CD4-positive, alpha-beta T cell treated with Interleukin-17A for 4 hours (primary cell): ENCODE data around the gene TPRN.
A peak's percentile ranks its signal among the peaks of the same experiment; 100 is the strongest.

ENCODE experiments used
- DNase-seq: peaks from one replicate; pipeline ENCODE4 v3.0.0-alpha.2; 2020; ENCODE audit warnings: mixed read lengths

TPRN gene

GRCh38 chr9:137235424-137236237, 35.1 kb upstream of the TPRN start:
- DNase-seq, result no peak

GRCh38 chr9:137234758-137235423, 34.4 kb upstream of the TPRN start:
- no peak for DNase-seq

DNA sequence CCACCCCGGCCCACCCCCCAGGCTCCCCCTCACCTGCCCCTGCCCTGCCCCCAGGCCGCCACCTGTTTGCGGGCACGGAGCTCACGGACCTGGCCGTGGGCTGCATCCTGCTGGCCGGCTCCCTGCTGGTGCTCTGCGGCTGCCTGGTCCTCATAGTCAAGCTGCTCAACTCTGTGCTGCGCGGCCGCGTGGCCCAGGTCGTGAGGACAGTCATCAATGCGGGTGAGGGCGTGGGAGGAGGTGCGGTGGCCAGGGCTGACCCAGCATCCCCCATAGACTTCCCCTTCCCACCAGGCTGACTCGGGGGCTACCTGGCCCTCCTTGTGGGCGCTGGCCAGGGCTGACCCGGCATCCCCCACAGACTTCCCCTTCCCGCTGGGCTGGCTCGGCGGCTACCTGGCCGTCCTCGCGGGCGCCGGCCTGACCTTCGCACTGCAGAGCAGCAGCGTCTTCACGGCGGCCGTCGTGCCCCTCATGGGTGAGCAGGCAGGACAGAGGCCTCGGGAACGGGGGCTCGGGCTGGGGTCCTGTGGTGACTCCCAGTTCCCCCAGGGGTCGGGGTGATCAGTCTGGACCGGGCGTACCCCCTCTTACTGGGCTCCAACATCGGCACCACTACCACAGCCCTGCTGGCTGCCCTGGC, 33.6 kb upstream of the TPRN start:
- no peak for DNase-seq

DNA sequence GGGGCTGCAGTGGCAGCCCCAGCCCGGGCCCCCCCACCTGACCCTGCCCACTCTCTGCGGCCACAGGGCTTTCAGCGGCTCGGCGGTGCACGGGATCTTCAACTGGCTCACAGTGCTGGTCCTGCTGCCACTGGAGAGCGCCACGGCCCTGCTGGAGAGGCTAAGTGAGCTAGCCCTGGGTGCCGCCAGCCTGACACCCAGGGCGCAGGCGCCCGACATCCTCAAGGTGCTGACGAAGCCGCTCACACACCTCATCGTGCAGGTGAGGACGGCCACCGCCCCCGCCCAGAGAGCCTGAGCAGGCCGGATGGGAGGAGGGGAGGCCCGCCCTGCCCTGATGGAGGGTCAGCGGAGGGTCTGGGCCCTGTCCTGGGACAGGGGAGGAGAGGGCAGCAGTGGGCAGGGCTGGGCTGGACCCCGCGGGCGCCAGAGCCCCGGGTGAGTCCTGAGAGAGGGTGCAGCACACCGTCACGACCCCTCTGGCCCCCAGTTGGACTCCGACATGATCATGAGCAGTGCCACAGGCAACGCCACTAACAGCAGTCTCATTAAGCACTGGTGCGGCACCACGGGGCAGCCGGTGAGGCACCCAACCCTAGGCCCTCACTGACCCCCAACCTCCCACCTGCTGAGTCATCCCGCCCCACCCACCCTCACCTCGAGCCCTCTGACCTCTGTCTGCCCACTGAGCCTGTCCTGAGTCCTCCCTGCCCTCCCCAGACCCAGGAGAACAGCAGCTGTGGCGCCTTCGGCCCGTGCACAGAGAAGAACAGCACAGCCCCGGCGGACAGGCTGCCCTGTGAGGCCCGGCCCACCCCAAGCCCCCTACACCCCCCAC, 32.8 kb upstream of the TPRN start:
- DNase-seq, result no peak

- no peak for DNase-seq
These were observed 32.0 kb upstream of the TPRN start for GRCh38 chr9:137232510-137232909.

- DNase-seq, result no peak
These were observed 31.6 kb upstream of the TPRN start for GRCh38 chr9:137232101-137232500.

DNA sequence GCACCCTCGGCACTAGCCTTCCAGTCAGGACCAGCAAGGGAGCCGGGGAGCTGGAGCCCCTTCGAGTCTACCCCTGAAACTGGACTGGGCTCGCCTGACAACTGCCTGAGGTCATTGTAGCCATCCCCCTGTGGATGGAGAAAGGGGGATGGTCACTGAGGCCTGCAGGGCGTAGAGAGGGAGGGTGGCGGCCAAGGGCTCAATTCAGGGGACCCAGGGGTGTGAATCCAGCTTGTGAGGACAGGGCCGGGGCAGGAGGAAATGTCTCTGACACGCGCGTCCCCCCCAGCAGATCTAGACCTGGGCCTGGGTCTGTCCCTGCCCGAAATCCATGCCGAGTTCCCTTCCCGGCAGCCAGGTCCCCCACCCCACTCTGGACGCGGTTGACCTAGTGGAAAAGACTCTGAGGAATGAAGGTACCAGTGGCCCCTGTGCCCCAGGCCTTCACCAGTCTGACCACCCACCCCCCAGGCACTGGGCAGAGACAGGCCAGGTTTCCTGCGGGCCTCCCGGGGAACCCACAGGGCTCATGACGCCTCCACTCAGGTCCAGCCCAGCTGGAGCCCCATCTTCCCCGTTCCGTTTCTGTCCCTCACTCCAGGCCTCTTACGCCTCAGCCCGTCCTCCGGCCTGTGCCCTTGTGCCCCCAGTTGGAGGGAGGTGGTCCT, 31.0 kb upstream of the TPRN start:
- DNase-seq, result no peak

DNA sequence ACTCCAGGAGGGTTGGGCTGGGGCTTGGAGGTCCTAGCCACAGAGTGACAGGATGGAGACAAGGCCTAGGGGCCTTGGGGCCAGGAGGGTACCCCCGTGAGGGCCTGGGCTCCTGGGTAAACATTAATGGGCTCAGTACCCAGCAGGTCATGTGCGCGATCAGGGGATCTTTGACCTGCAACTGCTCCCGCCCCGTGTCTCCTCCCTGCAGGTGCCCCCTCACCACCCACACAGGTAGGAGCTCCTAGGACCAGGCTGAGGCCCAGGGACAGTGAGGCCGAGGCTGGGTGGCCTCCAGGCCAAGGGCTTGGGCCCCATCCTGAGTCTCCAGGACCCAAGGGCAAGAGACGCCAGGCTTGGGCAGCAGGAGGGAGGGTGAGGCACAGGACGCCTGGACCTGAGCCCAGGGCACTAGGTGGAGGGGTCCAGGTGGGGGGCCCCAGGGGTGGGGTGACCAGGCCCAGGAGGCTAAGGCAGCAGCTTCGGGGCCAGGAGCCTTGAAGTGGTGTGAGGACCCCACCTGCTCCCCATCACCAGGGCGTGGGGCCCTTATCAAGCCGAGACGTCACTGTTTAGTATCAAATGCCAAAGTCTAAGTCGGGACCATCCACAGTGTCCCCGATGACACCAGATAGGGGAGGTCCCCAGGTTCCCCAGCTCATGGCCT, 30.3 kb upstream of the TPRN start, which contains the start of gene SLC34A3:
Gene SLC34A3 (plus strand): TSS at position 197 of the 667 bp plus-strand sequence. CDS start 802 bp downstream, outside the sequence.
- no peak for DNase-seq

- DNase-seq, result no peak
These were observed 29.6 kb upstream of the TPRN start for GRCh38 chr9:137229903-137230704.

DNA sequence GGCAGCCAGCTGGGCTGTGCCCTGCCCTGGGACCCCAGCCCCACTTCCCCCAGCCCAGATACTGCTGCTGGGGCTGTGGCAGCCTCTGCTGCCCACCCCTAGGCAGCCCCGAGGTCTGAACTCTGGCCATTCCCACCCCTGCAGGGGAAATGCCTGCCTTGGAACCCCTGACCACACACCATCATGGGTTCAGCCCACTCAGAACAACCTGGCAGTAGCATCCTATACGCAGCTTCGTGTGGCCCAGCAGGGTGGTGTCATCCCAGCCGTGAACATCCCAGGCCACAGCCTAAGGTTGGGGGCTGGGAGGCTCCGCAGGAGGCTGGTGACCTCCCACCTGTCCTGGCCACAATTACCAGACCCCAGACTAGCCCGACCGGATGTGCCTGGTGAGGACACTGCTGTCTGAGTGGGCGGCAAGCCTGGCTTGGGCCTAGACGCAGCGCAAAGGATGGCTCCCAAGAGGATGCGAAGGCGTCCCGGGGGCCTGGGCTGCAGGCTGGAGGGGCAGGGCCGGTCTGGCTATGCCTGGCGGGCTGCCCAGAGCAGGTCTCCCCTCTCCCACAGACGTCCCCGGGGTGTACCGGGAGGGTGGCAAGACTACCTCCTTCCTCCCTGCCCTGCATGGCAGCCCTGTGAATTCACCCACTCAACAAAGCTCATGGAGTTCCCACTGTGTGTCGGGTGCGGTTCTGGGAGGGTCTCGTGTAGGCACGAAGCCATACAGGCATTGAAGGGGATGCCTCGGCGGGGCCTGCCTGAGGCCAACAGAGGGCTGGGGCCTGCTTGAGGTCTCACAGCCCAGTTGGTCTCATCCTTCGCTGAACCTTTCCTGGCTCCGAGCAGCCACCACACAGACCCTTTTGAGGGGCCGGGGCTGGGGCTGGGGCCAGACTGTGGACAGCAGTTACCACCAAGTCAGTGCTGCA, 28.7 kb upstream of the TPRN start:
- no peak for DNase-seq

- no peak for DNase-seq
These were observed 28.0 kb upstream of the TPRN start for GRCh38 chr9:137228506-137228967.

- DNase-seq, result no peak
These were observed 27.4 kb upstream of the TPRN start for GRCh38 chr9:137227853-137228505.

DNA sequence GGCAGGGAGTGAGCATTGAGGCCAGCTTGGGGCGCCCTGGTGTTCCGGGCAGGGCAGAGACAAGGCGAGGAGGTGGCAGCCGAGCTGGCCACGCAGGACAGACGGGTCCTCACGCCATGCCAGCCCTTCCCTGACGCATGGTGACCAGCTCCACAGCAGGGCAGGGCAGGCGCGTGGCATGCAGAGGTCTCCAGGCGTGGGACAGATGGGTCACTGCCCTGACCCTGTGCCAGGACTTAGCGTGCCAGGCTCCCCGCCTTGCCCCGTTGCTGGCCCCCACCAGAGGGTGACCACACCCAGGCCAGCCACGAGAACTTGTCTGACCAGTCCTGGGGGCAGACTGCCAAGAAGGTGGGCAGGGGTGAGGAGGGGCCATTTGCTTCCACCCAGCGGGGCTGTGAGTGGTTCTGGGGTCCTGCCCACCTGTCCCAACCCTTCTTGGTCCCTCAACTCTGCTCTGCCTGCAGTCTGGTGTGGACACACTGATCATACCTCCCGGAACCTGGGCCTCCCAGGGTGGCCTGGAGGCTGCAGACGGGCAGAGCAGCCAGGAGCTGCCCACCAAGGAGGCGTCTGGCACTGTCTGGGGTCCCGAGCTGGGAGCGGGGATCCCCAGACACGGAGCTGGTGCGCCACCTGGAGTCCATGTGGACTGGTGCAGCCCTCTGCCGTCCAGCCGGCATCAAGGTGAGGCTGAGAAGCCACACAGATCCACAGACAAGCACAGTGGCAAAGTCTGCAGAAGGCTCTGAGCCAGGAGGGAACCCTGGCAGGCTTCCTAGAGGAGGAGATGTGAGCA, 26.7 kb upstream of the TPRN start, which contains the start of gene RNF224:
Gene RNF224 (plus strand): TSS at position 449 of the 799 bp plus-strand sequence. CDS start 834 bp downstream, outside the sequence.
- DNase-seq, result peak; percentile 87

DNA sequence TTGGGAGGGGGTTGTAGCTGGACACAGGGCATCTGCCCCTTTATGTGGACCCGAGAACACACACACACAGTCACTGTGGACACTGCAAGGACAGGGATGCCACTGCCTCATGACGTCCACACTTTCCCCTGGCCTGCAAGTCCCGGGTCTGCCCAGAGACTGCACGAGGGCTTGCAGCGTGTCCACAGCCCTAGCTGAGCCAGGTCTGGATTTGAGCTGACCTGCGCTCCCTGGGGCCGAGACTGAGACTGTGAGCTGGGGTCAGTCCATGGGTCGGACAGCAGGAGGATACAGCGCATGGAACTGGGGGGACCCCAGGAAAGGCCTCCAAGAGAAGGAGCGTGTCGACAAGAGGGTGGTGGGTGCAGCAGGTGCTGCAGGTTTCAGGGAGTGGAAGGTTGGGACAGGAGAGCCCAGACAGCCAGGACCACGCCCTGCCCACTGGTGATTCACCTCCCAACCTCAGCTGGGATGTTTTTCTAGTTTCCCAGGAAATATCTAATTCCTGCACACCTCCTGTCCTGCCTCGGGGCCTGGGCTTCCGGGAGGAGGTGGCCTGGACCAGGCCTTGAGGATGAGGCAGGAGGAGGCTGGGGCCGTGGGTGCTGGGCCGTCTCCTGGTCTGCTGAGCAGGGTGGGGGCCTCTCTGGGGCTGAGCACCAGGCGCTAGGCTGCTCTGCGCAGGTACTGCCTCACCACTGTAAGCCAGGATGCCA, 26.0 kb upstream of the TPRN start:
- DNase-seq, result no peak

DNA sequence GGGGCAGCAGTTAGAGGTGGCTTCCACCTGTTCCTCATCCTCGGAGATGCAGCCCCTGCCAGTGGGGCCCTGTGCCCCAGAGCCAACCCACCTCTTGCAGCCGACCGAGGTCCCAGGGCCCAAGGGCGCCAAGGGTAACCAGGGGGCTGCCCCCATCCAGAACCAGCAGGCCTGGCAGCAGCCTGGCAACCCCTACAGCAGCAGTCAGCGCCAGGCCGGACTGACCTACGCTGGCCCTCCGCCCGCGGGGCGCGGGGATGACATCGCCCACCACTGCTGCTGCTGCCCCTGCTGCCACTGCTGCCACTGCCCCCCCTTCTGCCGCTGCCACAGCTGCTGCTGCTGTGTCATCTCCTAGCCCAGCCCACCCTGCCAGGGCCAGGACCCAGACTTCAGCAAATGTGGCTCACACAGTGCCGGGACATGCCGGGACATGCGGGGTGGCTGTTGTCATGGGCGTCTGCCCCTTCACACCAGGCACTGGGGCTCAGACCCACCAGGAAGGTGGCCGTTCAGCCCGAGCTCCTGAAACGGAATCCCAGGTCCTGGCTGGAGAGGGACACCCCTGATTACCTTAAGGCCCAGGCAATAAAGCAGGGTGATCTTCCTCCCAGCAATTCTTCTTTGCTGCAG, 25.3 kb upstream of the TPRN start:
- DNase-seq, result no peak

DNA sequence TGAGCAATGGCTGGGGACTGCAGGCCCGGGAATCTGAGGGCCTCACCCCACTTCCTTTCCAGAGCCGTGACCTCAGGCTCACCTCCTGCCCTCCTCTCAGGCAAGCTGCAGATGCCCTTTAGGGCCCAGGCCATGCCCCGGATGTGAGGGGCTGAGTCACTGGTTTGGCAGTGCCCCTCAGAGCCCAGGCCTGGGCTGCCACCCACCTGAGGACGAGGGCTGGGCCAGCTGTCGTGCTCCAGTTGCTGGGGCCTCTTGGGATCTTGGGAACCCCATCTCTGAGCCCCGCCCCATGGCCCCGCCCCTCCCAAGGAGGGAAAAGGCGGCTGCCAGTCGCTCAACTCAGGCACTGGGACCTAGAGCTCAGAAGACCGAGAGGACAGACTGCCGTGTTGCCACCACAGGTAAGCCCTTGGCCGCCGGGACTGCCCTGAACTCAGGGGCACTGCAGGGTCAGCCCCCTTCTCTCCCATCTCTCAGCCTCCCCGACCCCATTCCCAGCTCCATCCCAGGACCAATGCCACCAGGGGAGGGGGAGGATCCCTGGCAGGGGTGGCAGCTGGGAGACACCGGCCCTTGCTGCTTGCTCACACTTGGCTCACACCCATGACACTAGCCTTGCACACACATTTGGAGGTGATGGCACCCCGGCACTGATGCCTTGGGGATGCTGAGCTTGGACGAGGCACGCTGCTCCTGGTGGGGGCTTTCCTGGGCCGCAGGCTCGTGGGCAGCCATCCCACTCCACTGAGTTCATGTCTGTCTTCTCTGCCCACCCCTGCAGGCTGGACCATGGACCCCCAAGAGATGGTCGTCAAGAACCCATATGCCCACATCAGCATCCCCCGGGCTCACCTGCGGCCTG, 24.5 kb upstream of the TPRN start, which contains the start of gene CYSRT1:
Gene CYSRT1 (plus strand): TSS at position 345 of the 865 bp plus-strand sequence. CDS start 448 bp downstream, at position 793.
- DNase-seq, result no peak
